ENCODE results near the gene MAN2B2.
"Not testable (repeated sequence)": the region's sequence is repeated elsewhere in the genome, so short reads cannot be mapped to it uniquely, and the experiment has no call there.

GRCh38 chr4:6654211-6654610 is 79.2 kb downstream of the MAN2B2 start:
- not testable (repeated sequence) for TF ChIP-seq CTCF (conservative IDR thresholded peaks at IDR 0.05; ENCODE audit: low read length); EZH2phosphoT487 (IDR thresholded peaks at IDR 0.05; ENCODE audit: borderline replicate concordance, low read depth, low read length)
